A549 treated with RU486 at 1 μM for 4 hours (cell line): ENCODE measurements around the gene LRG1. TPM values are rescaled to one million over a fixed set of nuclear protein-coding genes. Genes with fewer than 3 reads are reported as not detected.

Experiments used
- total RNA-seq: library from RNA; stranded (reverse); fragments of 200-300 nt; extraction: Qiagen RNA extraction; gene quantifications from 5 replicates; pipeline ENCODE4 v1.2.3, GENCODE V29; 2022; ENCODE audit warnings: low read depth

LRG1 gene
- 0.02 to 0.14 TPM (median 0.12 TPM) in 4 of 5 replicates, not detected in the other for total RNA-seq

GRCh38 chr19:4539693-4540581, at the start of gene LRG1:
LRG1 (minus strand) TSS chr19:4540036; CDS start chr19:4540013, 23 bp downstream.

GRCh38 chr19:4559569-4559968, 19.7 kb upstream of the LRG1 start, which contains the start of gene SEMA6B:
SEMA6B (minus strand) TSS chr19:4559684; CDS start chr19:4558457, 1,227 bp downstream.

GRCh38 chr19:4534836-4535658, 4.8 kb downstream of the LRG1 start, which contains the start of gene PLIN5:
PLIN5 (minus strand) TSS chr19:4535224; CDS start chr19:4534074, 1,150 bp downstream.

GRCh38 chr19:4518345-4519171, 21.3 kb downstream of the LRG1 start, which contains the start of gene PLIN4:
PLIN4 (minus strand) TSS chr19:4518486; CDS start chr19:4518272, 214 bp downstream.

Other genes starting within 250 kb of the LRG1 start
- not detected in 5 replicates for gene TMIGD2, start 237.6 kb downstream of the LRG1 start, total RNA-seq
- 7.4 to 9.0 TPM (median 8.4 TPM) in 5 replicates for gene FSD1, start 235.4 kb downstream of the LRG1 start, total RNA-seq
- gene STAP2, start 201.2 kb downstream of the LRG1 start, total RNA-seq: not detected in 5 replicates
- 5.8 to 14.0 TPM (median 10.1 TPM) in 5 replicates for gene MPND, start 196.5 kb downstream of the LRG1 start, total RNA-seq
- 45.3 to 64.3 TPM (median 56.8 TPM) in 5 replicates for gene SH3GL1, start 139.5 kb downstream of the LRG1 start, total RNA-seq
- 22.4 to 26.3 TPM (median 23.7 TPM) in 5 replicates for gene CHAF1A, start 137.4 kb downstream of the LRG1 start, total RNA-seq
- gene UBXN6, start 82.2 kb downstream of the LRG1 start, total RNA-seq: 38.4 to 69.4 TPM (median 54.4 TPM) in 5 replicates
- gene HDGFL2, start 67.7 kb downstream of the LRG1 start, total RNA-seq: 25.1 to 30.9 TPM (median 29.4 TPM) in 5 replicates
- 0.42 to 0.61 TPM (median 0.51 TPM) in 5 replicates for gene PLIN4, start 21.6 kb downstream of the LRG1 start, total RNA-seq
- gene PLIN5, start 4.8 kb downstream of the LRG1 start, total RNA-seq: 0.06 to 0.22 TPM (median 0.09 TPM) in 3 of 5 replicates, not detected in the others
- 4.3 to 6.9 TPM (median 6.1 TPM) in 5 replicates for gene SEMA6B, start 19.6 kb upstream of the LRG1 start, total RNA-seq
- 2.4 to 5.4 TPM (median 4.6 TPM) in 5 replicates for gene TNFAIP8L1, start 99.5 kb upstream of the LRG1 start, total RNA-seq
- gene MYDGF, start 130.3 kb upstream of the LRG1 start, total RNA-seq: 115 to 147 TPM (median 144 TPM) in 5 replicates
- 54.4 to 66.9 TPM (median 62.2 TPM) in 5 replicates for gene DPP9, start 183.8 kb upstream of the LRG1 start, total RNA-seq